ENCODE data around the gene ERH.
"Not testable (repeated sequence)": the region's sequence is repeated elsewhere in the genome, so short reads cannot be mapped to it uniquely, and the experiment has no call there.

The ERH gene

GRCh38 chr14:69398053-69398817 is at the start of gene ERH, which contains the start of gene SLC39A9:
Gene ERH (minus strand): TSS chr14:69398299. CDS start chr14:69398233, 66 bp downstream.
Gene SLC39A9 (plus strand): TSS chr14:69398692. CDS start chr14:69399370, 678 bp downstream.
- FAIRE-seq, result peak; percentile 94

GRCh38 chr14:69443296-69443805 is 45.3 kb upstream of the ERH start:
- no peak for FAIRE-seq

- FAIRE-seq, result no peak
These were observed 43.8 kb upstream of the ERH start for GRCh38 chr14:69441948-69442347.

DNA sequence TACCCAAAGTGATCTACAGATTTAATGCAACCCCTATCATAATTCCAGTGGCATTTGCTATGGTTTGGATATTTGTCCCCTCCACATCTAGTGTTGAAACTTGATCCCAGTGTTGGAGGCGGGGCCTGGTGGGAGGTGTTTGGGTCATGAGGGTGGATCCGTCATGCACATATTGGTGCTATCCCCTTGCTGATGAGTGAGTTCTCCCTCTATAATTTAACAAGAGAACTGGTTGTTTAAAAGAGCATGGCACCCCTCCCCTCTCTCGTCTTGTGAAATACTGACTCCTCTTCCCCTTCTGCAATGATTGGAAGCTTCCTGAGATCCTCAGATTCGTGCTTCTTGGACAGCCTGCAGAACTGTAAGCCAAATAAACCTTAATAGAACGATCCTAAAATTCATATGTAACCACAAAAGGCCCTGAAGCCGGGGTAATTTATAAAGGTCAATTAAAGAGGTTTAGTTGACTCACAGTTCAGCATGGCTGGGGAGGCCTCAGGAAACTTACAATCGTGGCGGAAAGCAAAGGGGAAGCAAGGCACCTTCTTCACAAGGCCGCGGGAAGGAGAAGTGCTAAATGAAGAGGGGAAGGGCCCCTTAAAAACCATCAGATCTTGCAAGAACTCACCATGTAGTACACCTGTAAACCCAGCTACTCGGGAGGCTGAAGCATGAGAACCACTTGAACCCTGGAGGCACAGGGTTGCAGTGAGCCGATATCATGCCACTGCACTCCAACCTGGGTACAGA is 41.6 kb upstream of the ERH start:
- FAIRE-seq, result no peak

DNA sequence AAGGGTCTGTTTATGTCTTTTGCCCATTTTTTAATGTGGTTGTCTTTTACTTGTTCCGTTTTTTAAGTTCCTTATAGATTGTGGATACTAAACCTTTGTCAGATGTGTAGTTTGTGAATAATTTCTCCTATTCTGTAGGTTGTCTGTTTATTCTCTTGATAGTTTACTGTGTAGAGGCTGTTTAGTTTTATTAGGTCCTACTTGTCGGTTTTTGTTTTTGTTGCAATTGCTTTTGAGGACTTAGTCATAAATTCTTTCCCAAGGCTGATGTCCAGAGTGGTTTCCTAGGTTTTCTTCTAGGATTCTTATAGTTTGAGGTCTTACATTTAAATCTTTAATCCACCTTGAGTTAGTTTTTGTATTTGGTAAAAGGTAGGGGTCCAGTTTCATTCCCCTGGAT is 34.3 kb upstream of the ERH start:
- no peak for FAIRE-seq

- no peak for FAIRE-seq
These were observed 32.3 kb upstream of the ERH start for GRCh38 chr14:69430306-69430939.

DNA sequence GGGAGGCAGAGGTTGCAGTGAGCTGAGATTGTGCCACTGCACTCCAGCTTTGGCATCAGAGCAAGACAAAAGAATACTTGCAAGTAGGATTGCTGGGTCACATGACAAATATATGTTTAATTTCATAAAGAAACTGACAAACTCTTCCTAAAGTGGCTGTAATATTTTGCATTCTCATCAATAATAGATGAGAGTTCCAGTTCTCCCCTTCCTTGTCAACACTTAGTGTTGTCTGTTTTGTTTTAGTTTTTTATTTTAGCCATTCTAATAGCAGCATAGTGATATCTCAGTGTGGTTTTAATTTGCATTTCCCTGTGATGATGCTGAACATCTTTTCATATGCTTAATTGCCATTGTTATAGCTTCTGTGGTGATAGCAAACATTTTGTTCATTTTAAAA is 31.5 kb upstream of the ERH start:
- no peak for FAIRE-seq

- no peak for FAIRE-seq
These were observed 30.3 kb upstream of the ERH start for GRCh38 chr14:69428289-69428998.

- FAIRE-seq, result no peak
These were observed 29.5 kb upstream of the ERH start for GRCh38 chr14:69427596-69427995.

GRCh38 chr14:69424149-69424923 is 26.2 kb upstream of the ERH start:
- FAIRE-seq, result no peak

DNA sequence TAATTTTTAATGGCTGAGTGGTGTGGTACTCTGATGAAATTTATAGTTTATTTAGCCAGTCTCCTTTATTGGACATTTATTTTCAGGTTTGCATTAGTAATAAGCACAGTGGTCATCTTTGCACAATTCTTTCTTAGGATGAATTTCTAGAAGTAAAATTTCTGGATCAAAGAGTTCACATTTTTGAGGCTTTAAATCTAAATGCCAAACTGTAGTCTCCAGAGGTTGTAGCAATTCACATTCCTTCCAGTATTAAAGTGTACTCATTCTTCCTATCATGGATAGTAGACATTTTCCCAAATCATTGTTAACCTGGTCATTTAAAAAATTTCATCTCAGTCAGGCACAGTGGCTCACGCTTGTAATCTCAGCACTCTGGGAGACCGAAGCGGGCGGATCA is 25.2 kb upstream of the ERH start:
- FAIRE-seq, result no peak

GRCh38 chr14:69416087-69416486 is 18.0 kb upstream of the ERH start:
- not testable (repeated sequence) for FAIRE-seq

DNA sequence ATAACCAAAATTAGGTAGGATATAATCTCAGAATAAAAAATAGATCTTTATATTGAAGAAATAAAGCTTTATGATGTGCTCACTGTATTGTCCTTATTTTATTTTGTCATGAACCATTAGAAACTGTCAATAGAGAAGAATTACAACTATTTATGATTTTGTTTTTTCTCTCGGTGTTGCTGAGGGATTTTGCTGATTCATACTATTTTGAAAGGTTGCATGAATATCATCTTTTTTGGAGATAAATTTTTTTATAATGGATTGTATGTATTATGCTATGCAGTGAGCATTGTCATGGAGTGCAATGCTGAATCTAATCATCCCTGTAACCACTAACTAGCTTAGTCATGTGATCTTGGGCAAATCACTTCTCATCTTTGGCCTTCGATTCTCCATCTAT is 15.4 kb upstream of the ERH start:
- peak; percentile 27 for FAIRE-seq

- FAIRE-seq, result no peak
These were observed 10.3 kb upstream of the ERH start for GRCh38 chr14:69408331-69408960.

DNA sequence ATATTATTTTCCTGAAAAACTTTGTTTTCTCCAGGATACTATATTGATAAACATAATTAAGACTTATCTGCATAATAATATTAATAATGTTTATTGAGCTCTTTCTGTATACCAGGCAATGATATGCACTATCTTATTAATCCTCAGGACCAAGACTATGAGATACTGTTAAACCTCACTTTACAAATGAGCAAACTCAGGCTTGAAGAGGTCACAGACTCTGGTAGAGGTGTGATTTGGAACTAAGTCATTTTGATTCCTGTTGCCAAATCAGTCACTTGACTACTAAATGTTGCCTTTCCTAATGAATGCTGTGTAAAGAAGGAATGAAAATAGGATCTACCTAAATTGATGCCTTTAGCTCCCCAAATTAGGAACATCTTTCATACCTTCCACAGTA is 7.7 kb upstream of the ERH start:
- no peak for FAIRE-seq

DNA sequence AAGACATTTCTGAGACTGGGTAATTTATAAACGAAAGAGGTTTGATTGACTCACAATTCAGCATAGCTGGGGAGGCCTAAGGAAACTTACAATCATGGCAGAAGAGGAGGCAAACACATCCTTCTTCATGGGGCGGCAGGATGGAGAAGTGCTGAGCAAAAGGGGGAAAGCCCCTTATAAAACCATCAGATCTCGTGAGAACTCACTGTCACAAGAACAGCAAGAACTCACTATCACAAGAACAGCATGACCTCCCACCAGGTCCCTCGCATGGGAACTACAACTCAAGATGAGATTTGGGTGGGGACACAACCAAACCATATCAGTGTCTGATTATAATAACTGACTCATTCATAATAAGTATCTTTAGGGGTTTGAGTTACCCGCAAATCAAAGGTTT is 6.8 kb upstream of the ERH start:
- no peak for FAIRE-seq

DNA sequence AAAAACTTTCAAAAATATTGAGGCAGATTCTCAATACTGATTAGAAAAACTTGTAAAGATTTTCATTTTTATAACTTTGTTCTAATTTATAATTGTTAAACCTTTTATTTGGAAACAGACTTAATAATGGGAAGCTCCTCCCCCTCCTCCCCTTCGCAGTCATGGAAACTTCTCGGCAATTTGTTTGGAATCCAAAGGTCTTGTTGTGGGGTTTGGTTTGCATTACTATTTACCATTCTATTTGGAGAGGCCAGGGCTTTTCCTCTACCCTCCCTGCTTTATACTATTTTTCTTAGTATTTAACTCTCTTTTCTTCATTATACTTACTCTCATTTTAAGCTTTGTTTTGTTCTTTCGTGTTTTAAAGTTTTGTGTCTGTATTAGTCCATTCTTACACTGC is 6.4 kb upstream of the ERH start:
- FAIRE-seq, result no peak

DNA sequence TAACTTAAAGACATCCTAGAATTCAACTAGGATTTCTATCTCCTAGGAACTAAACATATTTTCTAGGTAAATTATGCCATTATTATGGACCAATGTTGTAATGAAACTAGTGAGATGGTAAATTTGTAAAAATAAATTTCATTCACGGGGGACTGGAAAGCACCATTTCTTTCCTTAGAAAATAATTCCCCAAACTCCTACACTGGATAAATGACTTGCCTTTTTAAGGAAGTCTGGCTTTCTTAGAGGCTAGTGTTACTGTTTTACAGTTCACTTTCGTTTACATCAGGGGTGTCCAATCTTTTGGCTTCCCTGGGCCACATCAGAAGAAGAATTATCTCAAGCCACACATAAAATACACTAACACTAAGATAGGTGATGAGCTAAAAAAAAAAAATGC is 3.7 kb upstream of the ERH start:
- no peak for FAIRE-seq

- FAIRE-seq, result no peak
These were observed 2.1 kb upstream of the ERH start for GRCh38 chr14:69400154-69400553.

DNA sequence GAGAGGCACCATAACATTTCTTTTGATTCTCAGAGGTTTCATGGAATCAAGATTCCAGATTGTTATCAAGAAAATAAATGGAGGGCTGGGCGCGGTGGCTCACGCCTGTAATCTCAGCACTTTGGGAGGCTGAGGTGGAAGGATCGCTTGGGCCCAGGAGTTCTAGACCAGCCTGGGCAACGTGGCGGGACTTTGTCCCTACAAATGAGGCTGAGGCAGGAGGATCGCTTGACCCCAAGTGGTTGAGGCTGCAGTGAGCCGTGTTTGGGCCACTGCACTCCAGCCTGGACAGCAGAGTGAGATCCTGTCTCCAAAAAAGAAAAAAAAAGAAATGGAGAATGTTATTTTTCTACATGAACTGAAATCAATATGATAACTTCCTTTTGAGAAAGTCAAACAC is 1.7 kb upstream of the ERH start:
- no peak for FAIRE-seq

- FAIRE-seq, result no peak
These were observed 715 bp upstream of the ERH start for GRCh38 chr14:69398818-69399210.

DNA sequence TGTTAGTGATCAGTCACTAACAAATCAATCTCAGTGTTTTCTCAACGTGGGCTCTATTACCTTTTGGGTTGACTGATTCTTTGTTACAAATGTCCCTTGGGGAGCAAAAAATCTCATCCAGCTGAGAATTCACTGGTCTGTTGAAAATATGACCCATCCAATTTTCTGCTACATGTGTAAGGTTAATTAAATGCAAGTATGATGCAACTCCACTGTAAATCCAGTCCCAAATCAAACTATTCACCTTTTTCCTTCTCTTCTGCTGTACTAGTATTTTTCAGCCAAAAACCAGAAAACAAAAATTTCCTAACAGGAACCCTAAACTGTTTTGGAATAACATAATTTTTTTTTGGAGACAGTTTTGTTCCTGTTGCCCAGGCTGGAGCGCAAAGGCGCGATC is 2.2 kb downstream of the ERH start:
- FAIRE-seq, result no peak

All from G401.6 (cell line).